IPS DF 19.7 (cell line): Measurements from ENCODE around the gene NASP.

ENCODE experiments used
- DNase-seq: peaks from one replicate; pipeline ENCODE4 v3.0.0-alpha.2; 2013; ENCODE audit warnings: low read depth, low spot score

Gene NASP

DNA sequence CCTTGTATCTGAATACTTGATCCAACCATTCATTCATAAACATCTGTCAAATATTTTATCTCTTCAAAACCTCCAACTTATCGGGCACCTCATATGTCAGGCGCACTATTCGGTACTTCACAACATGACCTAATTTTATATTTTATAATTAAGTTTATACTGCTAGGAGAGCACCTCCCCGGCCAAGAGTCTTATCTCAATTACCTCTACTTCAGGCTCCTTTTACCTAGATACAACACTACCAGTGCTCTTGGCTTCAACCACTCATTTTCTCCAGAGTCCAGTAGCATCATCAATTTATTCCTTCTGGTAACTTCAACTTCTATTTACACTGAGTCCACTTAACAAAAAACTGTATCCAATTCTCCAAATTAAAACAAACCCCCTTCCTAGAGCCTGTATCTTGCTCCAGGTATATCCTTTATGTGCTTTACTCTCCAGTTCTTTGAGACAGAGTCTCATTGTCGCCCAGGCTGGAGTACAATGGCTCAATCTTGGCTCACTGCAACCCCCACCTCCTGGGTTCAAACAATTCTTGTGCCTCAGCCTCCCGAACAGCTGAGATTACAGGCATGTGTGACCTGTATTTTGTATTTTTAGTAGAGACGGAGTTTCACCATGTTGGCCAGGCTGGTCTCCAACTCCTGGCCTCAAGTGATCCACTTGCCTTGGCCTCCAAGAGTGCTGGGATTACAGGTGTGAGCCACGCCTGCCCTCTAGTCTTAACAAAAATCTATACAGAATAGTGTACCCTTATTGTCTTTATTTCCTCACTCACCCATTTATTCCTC is 83.7 kb downstream of the NASP start:
- no peak for DNase-seq
